Activated T-cell treated with anti-CD3 and anti-CD28 coated beads for 48 hours (primary cell): Measurements from ENCODE around the gene LDB2.
"Not testable (repeated sequence)": the region's sequence is repeated elsewhere in the genome, so short reads cannot be mapped to it uniquely, and the experiment has no call there.

Source experiments
- DNase-seq: peaks from one replicate; pipeline ENCODE4 v3.0.0-alpha.2; 2020; ENCODE audit warnings: low read depth

The LDB2 gene

GRCh38 chr4:16646459-16646858 is 252.0 kb downstream of the LDB2 start:
- no peak for DNase-seq

- DNase-seq = no peak
Measured at GRCh38 chr4:16643893-16644292, 254.6 kb downstream of the LDB2 start.

- no peak for DNase-seq
Measured at GRCh38 chr4:16642897-16643296, 255.5 kb downstream of the LDB2 start.

- no peak for DNase-seq
Measured at GRCh38 chr4:16641971-16642370, 256.5 kb downstream of the LDB2 start.

- no peak for DNase-seq
Measured at GRCh38 chr4:16636912-16637630, 261.4 kb downstream of the LDB2 start.

GRCh38 chr4:16636304-16636703 is 262.1 kb downstream of the LDB2 start:
- DNase-seq = no peak

GRCh38 chr4:16629274-16629673 is 269.2 kb downstream of the LDB2 start:
- DNase-seq = not testable (repeated sequence)

GRCh38 chr4:16628835-16629234 is 269.6 kb downstream of the LDB2 start:
- DNase-seq = not testable (repeated sequence)

- no peak for DNase-seq
Measured at GRCh38 chr4:16627999-16628398, 270.4 kb downstream of the LDB2 start.

- no peak for DNase-seq
Measured at GRCh38 chr4:16626945-16627344, 271.5 kb downstream of the LDB2 start.

GRCh38 chr4:16622826-16623225 is 275.6 kb downstream of the LDB2 start:
- DNase-seq = no peak

GRCh38 chr4:16617435-16617834 is 281.0 kb downstream of the LDB2 start:
- DNase-seq = no peak

- DNase-seq = no peak
Measured at GRCh38 chr4:16617011-16617410, 281.4 kb downstream of the LDB2 start.

- DNase-seq = no peak
Measured at GRCh38 chr4:16609170-16609758, 289.2 kb downstream of the LDB2 start.

- DNase-seq = no peak
Measured at GRCh38 chr4:16608611-16609125, 289.8 kb downstream of the LDB2 start.

GRCh38 chr4:16608123-16608522 is 290.3 kb downstream of the LDB2 start:
- no peak for DNase-seq

- no peak for DNase-seq
Measured at GRCh38 chr4:16607241-16608066, 291.0 kb downstream of the LDB2 start.

GRCh38 chr4:16606691-16607090 is 291.8 kb downstream of the LDB2 start:
- no peak for DNase-seq

- DNase-seq = no peak
Measured at GRCh38 chr4:16603178-16603577, 295.3 kb downstream of the LDB2 start.

GRCh38 chr4:16598597-16599206 is 299.7 kb downstream of the LDB2 start:
- no peak for DNase-seq

GRCh38 chr4:16597845-16598596 is 300.4 kb downstream of the LDB2 start:
- DNase-seq = no peak

GRCh38 chr4:16597443-16597842 is 301.0 kb downstream of the LDB2 start:
- no peak for DNase-seq
